Upper lobe of left lung (tissue), 4 donors: Measurements from ENCODE around the gene DIPK1A.

ENCODE experiments used
- POLR2AphosphoS5 ChIP-seq, 2 donors: sonication (generic); formaldehyde crosslinking; IDR thresholded peaks; one replicate each; pipeline ENCODE4 v1.5.1; 2017; ENCODE audit warnings: antibody characterized with exemption in 2 of 2
- TF ChIP-seq, protein P1 (sequence below), 6 experiments: fragments of 450-650 bp in 4 of 6; fragments of 200-600 bp in 2 of 6; sonication (generic) in 2 of 6; IDR thresholded peaks; one replicate each; pipeline ENCODE4 v1.5.1; 2016 to 2019; ENCODE audit warnings: antibody characterized with exemption in 6 of 6

DNA sequence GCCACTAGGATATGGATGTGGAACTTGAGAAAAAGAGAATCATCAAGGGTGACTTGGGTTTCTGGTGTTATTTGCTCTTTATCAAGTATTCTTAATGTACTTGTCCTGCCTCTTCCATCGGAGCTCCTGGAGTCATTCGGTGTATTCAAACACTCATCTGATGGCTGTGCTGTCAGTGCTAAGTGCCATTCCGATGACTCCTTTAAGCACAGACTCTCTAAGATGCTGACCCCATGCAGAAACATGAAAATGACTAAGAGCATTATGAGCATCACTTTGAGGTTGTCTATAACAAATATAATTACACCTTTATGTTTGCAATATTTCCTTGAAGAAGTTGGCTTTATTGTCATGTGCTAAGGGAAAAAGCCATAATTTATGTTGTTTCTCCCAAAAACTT, 140.7 kb downstream of the DIPK1A start:
- TF ChIP-seq, protein P1, sequence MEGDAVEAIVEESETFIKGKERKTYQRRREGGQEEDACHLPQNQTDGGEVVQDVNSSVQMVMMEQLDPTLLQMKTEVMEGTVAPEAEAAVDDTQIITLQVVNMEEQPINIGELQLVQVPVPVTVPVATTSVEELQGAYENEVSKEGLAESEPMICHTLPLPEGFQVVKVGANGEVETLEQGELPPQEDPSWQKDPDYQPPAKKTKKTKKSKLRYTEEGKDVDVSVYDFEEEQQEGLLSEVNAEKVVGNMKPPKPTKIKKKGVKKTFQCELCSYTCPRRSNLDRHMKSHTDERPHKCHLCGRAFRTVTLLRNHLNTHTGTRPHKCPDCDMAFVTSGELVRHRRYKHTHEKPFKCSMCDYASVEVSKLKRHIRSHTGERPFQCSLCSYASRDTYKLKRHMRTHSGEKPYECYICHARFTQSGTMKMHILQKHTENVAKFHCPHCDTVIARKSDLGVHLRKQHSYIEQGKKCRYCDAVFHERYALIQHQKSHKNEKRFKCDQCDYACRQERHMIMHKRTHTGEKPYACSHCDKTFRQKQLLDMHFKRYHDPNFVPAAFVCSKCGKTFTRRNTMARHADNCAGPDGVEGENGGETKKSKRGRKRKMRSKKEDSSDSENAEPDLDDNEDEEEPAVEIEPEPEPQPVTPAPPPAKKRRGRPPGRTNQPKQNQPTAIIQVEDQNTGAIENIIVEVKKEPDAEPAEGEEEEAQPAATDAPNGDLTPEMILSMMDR (IDR thresholded peaks at IDR 0.05), result no peak
- no peak for TF ChIP-seq POLR2AphosphoS5 (IDR thresholded peaks at IDR 0.05)
